HepG2 (cell line): ENCODE results near the gene POU5F2. TPM values are rescaled to one million over a fixed set of nuclear protein-coding genes. Genes with fewer than 3 reads are reported as not detected.

Source experiments
- ATAC-seq: fragments of 200-7000 bp; cut with Tn5 transposase; 3 replicates; pipeline ENCODE4 v1.9.1; 2020; ENCODE audit warnings: mild to moderate bottlenecking, moderate library complexity
- BruUV-seq: library from RNA; stranded (reverse); fragments of 400-500 nt; replicated peaks from 2 replicates; lab custom pipeline; 2021; lab: Mats Ljungman, UMichigan
- CTCF ChIA-PET: fragments of 300-600 bp; formaldehyde crosslinking; extraction: SDS; loops from one replicate; lab custom pipeline; 2021; ENCODE audit warnings: low total read pairs, inconsistent platforms, low intra/inter-chr PET ratio; lab: Yijun Ruan, JAX
- POLR2A ChIA-PET: fragments of 350-600 bp; sonication (Branson Sonifier 250); formaldehyde crosslinking; loops from one replicate; lab custom pipeline; 2020; ENCODE audit warnings: antibody characterized with exemption, inconsistent platforms; lab: Yijun Ruan, JAX
- DNase-seq: peaks from one replicate; pipeline ENCODE4 v3.0.0-alpha.2; 2015; ENCODE audit warnings: low spot score
- FAIRE-seq: peaks from 3 replicates; lab custom pipeline; 2011; peaks lifted over from hg19 to GRCh38; lab: Jason Lieb, UNC
- H2AFZ ChIP-seq: one replicate; pipeline ENCODE4 v1.6.1; 2011; ENCODE audit warnings: low read length, inconsistent platforms
- H3K27ac ChIP-seq: fragments of 300-600 bp; 3 replicates; pipeline ENCODE4 v1.8.0; 2011; ENCODE audit warnings: mixed run types, mild to moderate bottlenecking, mixed read lengths, low read length, inconsistent platforms; ENCODE audit not compliant: insufficient read depth; ENCODE audit errors: extremely low read length
- H3K27me3 ChIP-seq, 2 experiments: fragments of 200-600 bp in 1 of 2; 2 replicates in 1 of 2; 3 replicates in 1 of 2; pipeline versions ENCODE4 v1.6.0 to v1.8.0; 2011; ENCODE audit warnings: low read length in 2 of 2, mild to moderate bottlenecking in 2 of 2, moderate library complexity in 2 of 2, inconsistent platforms in 1 of 2; ENCODE audit not compliant: insufficient read depth in 2 of 2, control insufficient read depth in 1 of 2
- H3K36me3 ChIP-seq, 2 experiments: fragments of 200-600 bp in 1 of 2; replicated peaks in 1 of 2; 2 replicates in 1 of 2; 3 replicates in 1 of 2; pipeline versions ENCODE4 v1.5.1 to v1.8.0; 2011; ENCODE audit warnings: low read length in 2 of 2, inconsistent platforms in 1 of 2; ENCODE audit not compliant: insufficient read depth in 2 of 2, control insufficient read depth in 1 of 2
- H3K4me1 ChIP-seq: 2 replicates; pipeline ENCODE4 v1.5.1; 2012; ENCODE audit warnings: low read length, inconsistent platforms; ENCODE audit not compliant: insufficient read depth
- H3K4me2 ChIP-seq: 2 replicates; pipeline ENCODE4 v1.6.0; 2011; ENCODE audit warnings: low read depth, low read length, inconsistent platforms
- H3K4me3 ChIP-seq, 3 experiments: fragments of 200-600 bp in 1 of 3; sonication (generic), shearing (Covaris generic) in 1 of 3; replicated peaks in 1 of 3; 2 replicates each; pipeline ENCODE4 v1.5.1; 2011 to 2016; ENCODE audit warnings: low read length in 3 of 3, inconsistent platforms in 2 of 3, low read depth in 2 of 3, mild to moderate bottlenecking in 2 of 3, control low read depth in 1 of 3, mixed read lengths in 1 of 3; ENCODE audit not compliant: insufficient read depth in 1 of 3
- H3K79me2 ChIP-seq: one replicate; pipeline ENCODE4 v1.6.1; 2011; ENCODE audit warnings: low read length, inconsistent platforms; ENCODE audit not compliant: insufficient read depth
- H3K9ac ChIP-seq: 2 replicates; pipeline ENCODE4 v1.6.0; 2011; ENCODE audit warnings: mild to moderate bottlenecking, low read depth, low read length, inconsistent platforms; ENCODE audit not compliant: insufficient read depth
- H3K9me3 ChIP-seq: 2 replicates; pipeline ENCODE4 v1.5.1; 2012; ENCODE audit warnings: mild to moderate bottlenecking, low read length
- H4K20me1 ChIP-seq: 2 replicates; pipeline ENCODE4 v1.6.0; 2011; ENCODE audit warnings: inconsistent platforms, mild to moderate bottlenecking, low read length, moderate library complexity; ENCODE audit not compliant: insufficient read depth
- AGO1 ChIP-seq: fragments of 200-400 bp; formaldehyde crosslinking; IDR thresholded peaks from 2 replicates; pipeline ENCODE4 v1.6.1; 2017; ENCODE audit warnings: mild to moderate bottlenecking, low read depth, low read length, moderate library complexity; ENCODE audit not compliant: poor library complexity, severe bottlenecking
- ASH2L ChIP-seq: fragments of 300-600, 200-600 bp; sonication (generic); IDR thresholded peaks from 2 replicates; pipeline ENCODE4 v1.7.0; 2017; ENCODE audit warnings: low read depth, mild to moderate bottlenecking, moderate library complexity, mixed read lengths, low read length; ENCODE audit not compliant: insufficient read length
- MAFK ChIP-seq, 2 experiments: IDR thresholded peaks in 1 of 2; conservative IDR thresholded peaks in 1 of 2; 2 replicates each; pipeline ENCODE4 v1.6.1; 2011; ENCODE audit warnings: improper control_type of control experiment in 2 of 2, low read length in 2 of 2
- NFYC ChIP-seq: IDR thresholded peaks from 2 replicates; pipeline ENCODE4 v1.6.1; 2016; ENCODE audit warnings: missing genetic modification reagents, missing compliant biosample characterization
- WGBS: methylation state at CpG from one replicate; pipeline ENCODE4 v1.1.6; 2017; ENCODE audit warnings: low lambda C conversion rate; 5-methylcytosine and 5-hydroxymethylcytosine counted together
- in situ Hi-C: cut with HindIII; loops from 2 replicates; pipeline ENCODE4 v1.10.0; 2017; ENCODE audit warnings: low pct_unique_long_range_greater_than_20kb; ENCODE audit not compliant: extremely low pct_ligation_motif_present
- intact Hi-C: fragments of 100-400 bp; cut with micrococcal nuclease; formaldehyde crosslinking; loops from one replicate; pipeline ENCODE4 v1.10.0; 2022; ENCODE audit not compliant: unreplicated experiment
- polyA plus RNA-seq, 8 experiments: library from polyadenylated mRNA; depleted of rRNA in 3 of 8; stranded (reverse) in 7 of 8; unstranded in 1 of 8; fragments of >200 nt; fragmentation: Illumina TruSeq in 4 of 8; extraction: Trizol in 4 of 8; gene quantifications; 2 replicates each; pipeline versions ENCODE4 v1.2.1 to v1.2.3, GENCODE V29; 2011 to 2016; ENCODE audit warnings: low read depth in 4 of 8, missing spikeins in 1 of 8, mixed read lengths in 1 of 8; ENCODE audit not compliant: insufficient read depth in 1 of 8
- total RNA-seq, 5 experiments: library from RNA; depleted of rRNA; stranded (reverse); fragments of >200 nt; fragmentation: Illumina TruSeq; extraction: Trizol; gene quantifications; 2 replicates each; pipeline ENCODE4 v1.2.3, GENCODE V29; 2016; ENCODE audit warnings: low read depth in 1 of 5
- TF ChIP-seq, protein P1 (sequence below): sonication (generic); formaldehyde crosslinking; IDR thresholded peaks from 2 replicates; pipeline ENCODE4 v1.4.0; 2020; ENCODE audit warnings: missing genetic modification reagents, low read depth, mild to moderate bottlenecking, borderline replicate concordance

POU5F2 gene
- total and polyA plus RNA-seq, 2 of the 13 experiments (the other 11 are each of a cell fraction or from before 2014, with no cell fraction given) = 0.13 to 0.38 TPM

- no peak overlapping the region for H2AFZ ChIP-seq
- CTCF ChIA-PET = no interaction called here
- H3K4me1 ChIP-seq = peaks cover 33% of the 10 kb centered on the region
- H3K9me3 ChIP-seq = no peaks in the 10 kb centered on the region
- no peak for TF ChIP-seq AGO1
- no peak for TF ChIP-seq NFYC (CRISPR knock-in tag)
- TF ChIP-seq, all 625 proteins: peak for 0
- H3K27me3 ChIP-seq = no peaks in the 10 kb centered on the region
- POLR2A ChIA-PET = interaction anchor here (0.9 kb wide), 1 partner anchor 134 kb away, joined by 5 read pairs; the partner anchor contains the start of gene NR2F1
- ATAC-seq = peak; percentile 60; the same call in 2 of the 3 replicates
- 45% methylated on average over 4 of the region's 4 CpGs for WGBS
- H3K27ac ChIP-seq = no peak overlapping the region
- BruUV-seq = no TSS peak
- FAIRE-seq = peak; percentile 44
- DNase-seq = peak; percentile 45
- no peaks in the 10 kb centered on the region for H3K36me3 ChIP-seq
- intact Hi-C loops (loop anchor here (5.0 kb wide), 1 partner anchor 95 kb away; no protein-coding TSS in a partner anchor), in situ Hi-C loops (no loop called here)
- no peak overlapping the region for H3K4me3 ChIP-seq
- no peak overlapping the region for H3K9ac ChIP-seq
- H4K20me1 ChIP-seq = no peaks in the 10 kb centered on the region
- H3K79me2 ChIP-seq = no peaks in the 10 kb centered on the region
- H3K4me2 ChIP-seq = no peak overlapping the region
These were observed 24.2 kb downstream of the POU5F2 start for GRCh38 chr5:93717162-93717561.

GRCh38 chr5:93716453-93716852 lies 24.9 kb downstream of the POU5F2 start:
- intact Hi-C loops = loop anchor here (5.0 kb wide), 1 partner anchor 94 kb away; no protein-coding TSS in a partner anchor
- TF ChIP-seq MAFK (conservative IDR thresholded peaks at IDR 0.05 in 1 of 2, IDR thresholded peaks at IDR 0.05 in 1 of 2; ENCODE audit: low read length in 2 of 2) (0 out of 4 replicates have a peak, but pooled peaks have one; percentile 3 to 20), ASH2L (no peak)
- TF ChIP-seq, protein P1, sequence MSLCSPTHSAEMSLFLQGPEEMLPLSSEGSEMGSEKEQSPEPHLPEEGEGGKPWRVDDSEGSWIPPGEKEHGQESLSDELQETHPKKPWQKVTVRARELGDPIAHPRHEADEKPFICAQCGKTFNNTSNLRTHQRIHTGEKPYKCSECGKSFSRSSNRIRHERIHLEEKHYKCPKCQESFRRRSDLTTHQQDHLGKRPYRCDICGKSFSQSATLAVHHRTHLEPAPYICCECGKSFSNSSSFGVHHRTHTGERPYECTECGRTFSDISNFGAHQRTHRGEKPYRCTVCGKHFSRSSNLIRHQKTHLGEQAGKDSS = no peak
- H2AFZ ChIP-seq = no peak overlapping the region
- CTCF ChIA-PET = no interaction called here
- FAIRE-seq (peak; percentile 34), DNase-seq (no peak), ATAC-seq (no peak)
- H3K27ac ChIP-seq = no peak overlapping the region
- no peak overlapping the region for H3K4me3 ChIP-seq
- H3K4me2 ChIP-seq = no peak overlapping the region
- H3K36me3 ChIP-seq = no peaks in the 10 kb centered on the region
- H3K9ac ChIP-seq = no peak overlapping the region
- in situ Hi-C loops = no loop called here
- H3K27me3 ChIP-seq = no peaks in the 10 kb centered on the region
- peaks cover 29% of the 10 kb centered on the region for H3K4me1 ChIP-seq
- H4K20me1 ChIP-seq = no peaks in the 10 kb centered on the region
- no TSS peak for BruUV-seq
- H3K79me2 ChIP-seq = no peaks in the 10 kb centered on the region
- POLR2A ChIA-PET = no interaction called here
- no peaks in the 10 kb centered on the region for H3K9me3 ChIP-seq
